T47D (cell line): ENCODE measurements around the gene DIPK1A.
A peak's percentile ranks its signal among the peaks of the same experiment; 100 is the strongest.

ENCODE experiments used
- DNase-seq, 2 experiments: peaks; one replicate each; pipeline versions ENCODE4 v3.0.0 to v3.0.0-alpha.2; 2011 to 2012; ENCODE audit warnings: low read depth in 1 of 2, low spot score in 1 of 2
- JUND ChIP-seq: IDR thresholded peaks from 2 replicates; pipeline ENCODE4 v1.6.1; 2012; ENCODE audit warnings: low read depth
- in situ Hi-C: cut with HindIII; loops from 2 replicates; pipeline ENCODE4 v1.10.0; 2016; ENCODE audit warnings: low sequenced_read_pairs, low pct_unique_long_range_greater_than_20kb

DIPK1A gene

GRCh38 chr1:92936865-92937264, 24.4 kb downstream of the DIPK1A start:
- in situ Hi-C loops = no loop called here

DNA sequence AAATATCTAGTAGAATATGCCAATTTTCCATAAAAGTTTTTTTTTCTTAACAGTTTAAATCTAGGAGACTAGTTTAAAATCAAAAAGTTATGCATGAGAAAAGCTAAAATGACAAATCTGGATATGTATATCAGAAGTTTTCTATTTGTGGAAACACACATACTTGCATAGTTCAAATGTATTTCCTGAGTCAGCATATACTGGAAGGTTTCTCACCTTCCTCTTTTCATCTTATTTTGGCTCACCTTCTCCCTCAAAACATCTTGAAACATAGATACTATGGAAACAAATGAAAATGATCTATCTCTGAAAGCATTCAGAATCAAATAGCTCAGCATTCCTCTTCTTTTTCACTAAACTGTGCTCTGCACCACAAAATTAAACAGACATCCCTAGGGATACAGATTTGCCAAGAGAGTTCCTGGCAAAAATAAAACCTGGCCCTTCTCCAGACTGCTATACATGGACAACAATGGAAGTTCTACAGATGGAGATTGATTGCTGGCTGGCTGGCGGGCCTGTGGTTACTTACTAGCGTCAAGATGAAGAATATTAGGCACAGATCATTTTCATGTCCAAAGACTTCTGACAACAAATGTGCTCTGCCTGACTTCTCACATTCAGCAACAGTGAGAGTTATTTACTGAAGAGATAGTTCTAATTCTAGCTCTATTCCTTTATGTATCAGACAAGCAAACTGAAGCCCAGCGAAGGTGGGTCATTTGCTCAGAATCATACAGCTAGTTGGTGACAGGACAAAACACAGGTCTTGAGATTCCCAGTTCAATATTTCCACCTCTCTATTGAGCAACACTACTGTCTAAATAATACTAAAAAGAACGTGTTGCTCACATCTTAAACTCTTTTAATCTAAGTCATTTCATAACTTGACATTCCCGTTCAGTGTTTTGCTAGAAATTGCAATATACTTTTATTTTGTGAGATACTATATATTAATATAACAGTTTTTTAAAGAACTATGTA, 26.6 kb downstream of the DIPK1A start:
- DNase-seq = no peak
- no peak for TF ChIP-seq JUND
- in situ Hi-C loops = no loop called here

More at GRCh38 chr1:92936865-92937264, 24.4 kb downstream of the DIPK1A start:
- DNase-seq = no peak
- TF ChIP-seq JUND = no peak

- in situ Hi-C loops = no loop called here
- TF ChIP-seq JUND = no peak
- DNase-seq = no peak
Measured at GRCh38 chr1:92933459-92933858, 27.8 kb downstream of the DIPK1A start.

GRCh38 chr1:92931691-92932090, 29.6 kb downstream of the DIPK1A start:
- in situ Hi-C loops = no loop called here
- no peak for TF ChIP-seq JUND
- no peak for DNase-seq

- no peak for DNase-seq
- in situ Hi-C loops = no loop called here
- TF ChIP-seq JUND = no peak
Measured at GRCh38 chr1:92929461-92929860, 31.8 kb downstream of the DIPK1A start.

- no peak for TF ChIP-seq JUND
- in situ Hi-C loops = no loop called here
- no peak for DNase-seq
Measured at GRCh38 chr1:92927870-92928269, 33.4 kb downstream of the DIPK1A start.

DNA sequence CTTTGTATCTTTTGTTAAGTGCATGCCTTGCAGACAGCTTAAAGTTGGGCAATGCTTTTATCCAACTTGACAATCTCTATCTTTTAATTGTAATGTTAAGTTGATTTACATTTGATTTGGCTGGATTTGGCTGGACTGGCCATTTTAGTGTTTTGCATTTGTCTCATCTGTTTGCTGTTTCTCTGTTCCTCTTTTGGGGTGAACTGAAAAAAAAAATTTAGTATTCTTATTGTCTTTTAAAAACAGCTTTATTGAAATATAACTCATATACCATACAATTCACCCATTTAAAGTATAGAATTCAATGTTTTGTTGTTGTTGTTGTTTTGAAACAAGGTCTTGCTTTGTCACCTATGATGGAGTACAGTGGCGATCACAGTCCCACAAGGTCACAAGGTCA, 34.4 kb downstream of the DIPK1A start:
- in situ Hi-C loops = no loop called here
- no peak for DNase-seq
- TF ChIP-seq JUND = no peak

GRCh38 chr1:92924501-92924900, 36.8 kb downstream of the DIPK1A start:
- TF ChIP-seq JUND = no peak
- no peak for DNase-seq
- in situ Hi-C loops = no loop called here

DNA sequence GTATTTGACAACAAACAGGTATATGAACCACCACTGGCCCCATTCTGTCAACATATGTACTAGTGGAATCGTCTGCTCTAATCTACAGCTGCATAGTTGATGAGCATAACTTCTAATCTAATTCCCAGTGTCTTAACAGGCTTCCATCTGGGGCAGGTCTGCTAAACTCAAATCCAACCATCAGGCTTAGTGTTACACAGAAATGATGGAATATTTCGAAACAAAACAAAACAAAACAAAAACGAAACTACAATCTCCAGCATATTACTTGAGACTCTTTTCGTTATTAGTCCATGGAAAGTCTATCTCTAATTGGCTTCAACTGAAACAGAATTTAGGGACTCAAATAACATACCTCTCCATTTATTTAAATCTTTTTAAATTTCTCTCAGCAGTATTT, 37.6 kb downstream of the DIPK1A start:
- in situ Hi-C loops = no loop called here
- no peak for TF ChIP-seq JUND
- no peak for DNase-seq

- TF ChIP-seq JUND = no peak
- DNase-seq = peak in 1 of 2 experiments; percentile 20
- in situ Hi-C loops = no loop called here
Measured at GRCh38 chr1:92922356-92923035, 38.8 kb downstream of the DIPK1A start.

GRCh38 chr1:92921031-92922023, 39.9 kb downstream of the DIPK1A start:
- DNase-seq = no peak
- TF ChIP-seq JUND = no peak
- in situ Hi-C loops = no loop called here

DNA sequence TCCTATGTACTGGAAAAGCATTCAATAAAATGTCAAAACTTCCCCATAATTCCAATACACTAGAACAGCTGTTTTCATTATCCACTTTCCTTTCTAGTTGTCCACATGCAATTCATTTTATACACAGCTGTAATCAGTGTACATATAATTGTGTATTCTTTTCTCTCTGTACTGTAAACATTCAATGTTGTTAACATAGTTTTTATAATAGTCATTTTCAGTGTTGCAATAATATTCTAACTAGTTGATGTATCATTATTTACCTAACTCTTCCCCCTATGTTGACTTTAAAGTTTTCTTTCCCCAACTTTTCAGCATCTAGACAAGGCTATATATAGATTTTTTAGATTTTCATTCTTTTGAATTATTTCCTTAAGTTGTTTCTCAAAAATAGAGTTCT, 44.4 kb downstream of the DIPK1A start:
- no peak for DNase-seq
- no peak for TF ChIP-seq JUND

GRCh38 chr1:92915547-92915946, 45.7 kb downstream of the DIPK1A start:
- in situ Hi-C loops = no loop called here
- no peak for TF ChIP-seq JUND

More for the DNA sequence above, 44.4 kb downstream of the DIPK1A start:
- in situ Hi-C loops = no loop called here

More at GRCh38 chr1:92915547-92915946, 45.7 kb downstream of the DIPK1A start:
- DNase-seq = no peak
